Transverse colon (tissue), 4 donors: Measurements from ENCODE around the gene RBM10. TPM values are rescaled to one million over a fixed set of nuclear protein-coding genes. Genes with fewer than 3 reads are reported as not detected.

Experiments
- DNase-seq: peaks from one replicate; pipeline ENCODE4 v3.0.0-alpha.2; 2019
- H3K27ac ChIP-seq, 4 donors: fragments of 200-600 bp; sonication (generic); 2 replicates each; pipeline ENCODE4 v1.5.1; 2016 to 2018; ENCODE audit warnings: inconsistent platforms in 4 of 4
- H3K27me3 ChIP-seq: fragments of 200-600 bp; sonication (generic); 2 replicates; pipeline ENCODE4 v1.5.1; 2017; ENCODE audit warnings: inconsistent platforms
- H3K36me3 ChIP-seq, 4 donors: fragments of 200-600 bp; sonication (generic); 2 replicates each; pipeline ENCODE4 v1.5.1; 2017 to 2019; ENCODE audit warnings: inconsistent platforms in 4 of 4
- H3K4me1 ChIP-seq, 4 donors: fragments of 200-600 bp; sonication (generic); 2 replicates each; pipeline ENCODE4 v1.5.1; 2017 to 2020; ENCODE audit warnings: inconsistent platforms in 4 of 4
- H3K4me3 ChIP-seq, 4 donors: fragments of 200-600 bp; sonication (generic); 1 replicate in 1 of 4; 2 replicates in 3 of 4; pipeline versions ENCODE4 v1.5.1 to v1.6.1; 2017 to 2019; ENCODE audit warnings: inconsistent platforms in 4 of 4
- H3K9me3 ChIP-seq, 2 donors: fragments of 200-600 bp; sonication (generic); 2 replicates each; pipeline ENCODE4 v1.5.1; 2017 to 2019; ENCODE audit warnings: inconsistent platforms in 2 of 2
- EP300 ChIP-seq: sonication (generic); formaldehyde crosslinking; IDR thresholded peaks from one replicate; pipeline ENCODE4 v1.6.1; 2017; ENCODE audit warnings: antibody characterized with exemption, low read depth
- POLR2A ChIP-seq: fragments of 450-650 bp; IDR thresholded peaks from one replicate; pipeline ENCODE4 v1.6.1; 2016; ENCODE audit warnings: antibody characterized with exemption, mild to moderate bottlenecking, moderate library complexity
- POLR2AphosphoS5 ChIP-seq, 3 donors: sonication (generic); formaldehyde crosslinking; IDR thresholded peaks; one replicate each; pipeline ENCODE4 v1.6.1; 2016; ENCODE audit warnings: antibody characterized with exemption in 3 of 3
- WGBS, 2 donors: methylation state at CpG; one replicate each; pipeline ENCODE4 v1.1.5; 2018; ENCODE audit warnings: low coverage in 1 of 2; 5-methylcytosine and 5-hydroxymethylcytosine counted together
- in situ Hi-C, 4 donors: fragments of 200-750 bp; cut with MboI; loops; one replicate each; pipeline versions ENCODE4 v1.15.0 to v1.15.1; 2017; ENCODE audit warnings: low sequenced_read_pairs in 3 of 4, low pct_ligation_motif_present in 1 of 4, low pct_unique_long_range_greater_than_20kb in 1 of 4
- intact Hi-C: fragments of 100-400 bp; cut with DNase I; formaldehyde crosslinking; loops from one replicate; pipeline ENCODE4 v1.15.1; 2023; ENCODE audit warnings: low total_unique reads
- total RNA-seq, 4 donors: library from RNA; depleted of rRNA; stranded (reverse); fragments of >200 nt; gene quantifications; one replicate each; pipeline ENCODE4 v1.1.0, GENCODE V29; 2016
- TF ChIP-seq, protein P1 (sequence below), 5 experiments: fragments of 200-600 bp in 3 of 5; fragments of 450-650 bp in 2 of 5; sonication (generic) in 3 of 5; IDR thresholded peaks; 1 replicate in 2 of 5; 2 replicates in 3 of 5; pipeline ENCODE4 v1.5.1; 2016 to 2017; ENCODE audit warnings: antibody characterized with exemption in 5 of 5, inconsistent platforms in 3 of 5, mild to moderate bottlenecking in 2 of 5, moderate library complexity in 1 of 5

The RBM10 gene
- total RNA-seq, 4 donors from 2014 or later, result 28.6 to 70.8 (median 31.5) TPM

GRCh38 chrX:47226531-47227333 is 81.7 kb downstream of the RBM10 start:
- 94% methylated on average over 19 of the region's 19 CpGs; no CpG with 5 or more reads in 1 of the 2 donors for WGBS, 2 donors
- Histone ChIP-seq H3K27me3 (no peaks in the 10 kb centered on the region), H3K4me3 (no peak overlapping the region), H3K9me3 (no peaks in the 10 kb centered on the region), H3K36me3 (peaks cover 0 to 14% (median 0%) of the 10 kb centered on the region in 4 donors), H3K27ac (no peak overlapping the region), H3K4me1 (no peaks in the 10 kb centered on the region)
- intact Hi-C loops, result no loop called here
- no peak for TF ChIP-seq POLR2A
- no peak for TF ChIP-seq EP300
- TF ChIP-seq, protein P1, sequence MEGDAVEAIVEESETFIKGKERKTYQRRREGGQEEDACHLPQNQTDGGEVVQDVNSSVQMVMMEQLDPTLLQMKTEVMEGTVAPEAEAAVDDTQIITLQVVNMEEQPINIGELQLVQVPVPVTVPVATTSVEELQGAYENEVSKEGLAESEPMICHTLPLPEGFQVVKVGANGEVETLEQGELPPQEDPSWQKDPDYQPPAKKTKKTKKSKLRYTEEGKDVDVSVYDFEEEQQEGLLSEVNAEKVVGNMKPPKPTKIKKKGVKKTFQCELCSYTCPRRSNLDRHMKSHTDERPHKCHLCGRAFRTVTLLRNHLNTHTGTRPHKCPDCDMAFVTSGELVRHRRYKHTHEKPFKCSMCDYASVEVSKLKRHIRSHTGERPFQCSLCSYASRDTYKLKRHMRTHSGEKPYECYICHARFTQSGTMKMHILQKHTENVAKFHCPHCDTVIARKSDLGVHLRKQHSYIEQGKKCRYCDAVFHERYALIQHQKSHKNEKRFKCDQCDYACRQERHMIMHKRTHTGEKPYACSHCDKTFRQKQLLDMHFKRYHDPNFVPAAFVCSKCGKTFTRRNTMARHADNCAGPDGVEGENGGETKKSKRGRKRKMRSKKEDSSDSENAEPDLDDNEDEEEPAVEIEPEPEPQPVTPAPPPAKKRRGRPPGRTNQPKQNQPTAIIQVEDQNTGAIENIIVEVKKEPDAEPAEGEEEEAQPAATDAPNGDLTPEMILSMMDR (IDR thresholded peaks at IDR 0.05), result no peak
- TF ChIP-seq POLR2AphosphoS5 (IDR thresholded peaks at IDR 0.05), result no peak
- no peak for DNase-seq
- in situ Hi-C loops, result no loop called here

- DNase-seq, result no peak
- 92% methylated on average over 9 of the region's 9 CpGs; no CpG with 5 or more reads in 1 of the 2 donors for WGBS, 2 donors
- peaks cover 0 to 14% (median 0%) of the 10 kb centered on the region in 4 donors for H3K36me3 ChIP-seq
These were observed 82.2 kb downstream of the RBM10 start for GRCh38 chrX:47227334-47227583.

DNA sequence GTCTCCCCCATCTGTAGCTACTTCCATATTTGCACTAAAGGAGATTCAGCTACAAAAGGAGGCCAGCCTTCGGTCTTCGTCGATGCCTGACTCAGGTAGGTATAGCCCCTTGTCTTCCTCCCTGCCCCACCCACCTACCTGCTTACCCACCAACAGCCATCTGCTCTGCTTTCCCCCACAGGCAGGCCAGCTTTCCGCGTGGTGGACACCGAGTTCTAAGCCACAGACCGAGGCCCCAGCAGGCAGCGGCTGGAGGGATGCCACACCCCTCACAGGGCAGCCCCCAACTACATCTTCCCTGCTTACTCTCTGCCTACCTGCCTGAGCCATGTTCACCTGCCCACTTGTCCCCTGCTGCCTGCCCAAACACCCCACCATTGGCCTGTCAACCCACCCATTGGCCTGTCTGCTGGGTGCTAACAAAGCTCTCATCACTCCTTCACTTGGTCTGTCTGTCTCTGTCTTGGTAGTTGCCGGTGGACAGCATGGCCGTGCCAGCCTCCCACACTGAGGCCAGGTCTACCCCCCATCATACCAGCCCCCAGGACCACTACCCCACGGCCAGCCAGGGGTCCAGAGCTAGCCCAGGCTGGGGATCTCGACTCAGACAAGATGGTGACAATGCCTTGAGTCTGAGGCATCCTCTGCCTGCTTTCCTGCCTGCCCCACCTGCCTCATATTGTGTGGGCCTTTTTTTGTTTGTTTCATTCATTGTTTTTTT is 83.7 kb downstream of the RBM10 start:
- no peak for DNase-seq
- peaks cover 0 to 10% (median 0%) of the 10 kb centered on the region in 4 donors for H3K36me3 ChIP-seq
- H3K4me1 ChIP-seq, result peaks cover 0 to 6% (median 4%) of the 10 kb centered on the region in 4 donors
- WGBS, 2 donors, result 96% methylated on average over 12 of the region's 12 CpGs; no CpG with 5 or more reads in 1 of the 2 donors
- in situ Hi-C loops (no loop called here), intact Hi-C loops (no loop called here)
- no peak overlapping the region for H3K4me3 ChIP-seq
- H3K27me3 ChIP-seq, result no peaks in the 10 kb centered on the region
- TF ChIP-seq POLR2AphosphoS5 (IDR thresholded peaks at IDR 0.05), result no peak
- no peak for TF ChIP-seq EP300
- no peak for TF ChIP-seq POLR2A
- TF ChIP-seq, protein P1 (IDR thresholded peaks at IDR 0.05), result no peak
- no peaks in the 10 kb centered on the region for H3K9me3 ChIP-seq
- H3K27ac ChIP-seq, result no peak overlapping the region

More at GRCh38 chrX:47227334-47227583, 82.2 kb downstream of the RBM10 start:
- Histone ChIP-seq H3K9me3 (no peaks in the 10 kb centered on the region), H3K27me3 (no peaks in the 10 kb centered on the region), H3K27ac (no peak overlapping the region), H3K4me3 (no peak overlapping the region), H3K4me1 (peaks cover 0 to 1% (median under 1%) of the 10 kb centered on the region in 4 donors)
- TF ChIP-seq POLR2AphosphoS5 (IDR thresholded peaks at IDR 0.05) (no peak), EP300 (no peak), POLR2A (no peak)
- TF ChIP-seq, protein P1 (IDR thresholded peaks at IDR 0.05), result no peak
- in situ Hi-C loops (no loop called here), intact Hi-C loops (no loop called here)

DNA sequence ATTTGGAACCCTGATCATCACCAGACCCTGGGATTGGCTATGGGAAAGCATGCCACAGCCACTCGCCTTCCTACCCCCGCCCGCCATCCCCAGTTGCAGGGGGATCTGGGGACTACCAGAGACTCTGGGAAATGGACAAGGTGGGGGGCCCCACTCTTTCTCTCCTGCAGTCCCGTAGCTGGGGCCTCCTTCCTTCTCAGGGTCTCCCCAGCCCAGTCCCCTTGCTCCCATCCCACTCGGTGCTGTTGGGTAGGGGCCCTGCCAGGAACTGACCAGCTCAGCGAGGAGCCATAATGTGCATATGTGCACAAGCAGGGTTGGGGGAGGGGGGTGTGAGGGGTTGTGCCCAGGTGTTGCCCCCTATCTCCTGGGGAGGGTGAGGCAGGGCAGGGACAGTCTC is 84.4 kb downstream of the RBM10 start:
- H3K27ac ChIP-seq, result no peak overlapping the region
- intact Hi-C loops (no loop called here), in situ Hi-C loops (no loop called here)
- no peak for TF ChIP-seq POLR2AphosphoS5 (IDR thresholded peaks at IDR 0.05)
- TF ChIP-seq, protein P1 (IDR thresholded peaks at IDR 0.05), result no peak
- TF ChIP-seq POLR2A, result no peak
- TF ChIP-seq EP300, result no peak
- H3K27me3 ChIP-seq, result no peaks in the 10 kb centered on the region
- H3K36me3 ChIP-seq, result peaks cover 0 to 7% (median 0%) of the 10 kb centered on the region in 4 donors
- WGBS, 2 donors, result 95% methylated on average over 5 of the region's 6 CpGs; no CpG with 5 or more reads in 1 of the 2 donors
- H3K9me3 ChIP-seq, result no peaks in the 10 kb centered on the region
- no peak overlapping the region for H3K4me3 ChIP-seq
- peaks cover 0 to 6% (median 4%) of the 10 kb centered on the region in 4 donors for H3K4me1 ChIP-seq
- no peak for DNase-seq
